H1 (cell line): ENCODE results near the gene MRTO4. TPM values are rescaled to one million over a fixed set of nuclear protein-coding genes. Genes with fewer than 3 reads are reported as not detected.

Source experiments
- ATF3 ChIP-seq: IDR thresholded peaks from 2 replicates; pipeline ENCODE4 v1.6.1; 2011; ENCODE audit warnings: low read depth, mild to moderate bottlenecking, low read length; ENCODE audit not compliant: insufficient read depth
- CHD1 ChIP-seq: IDR thresholded peaks from 2 replicates; pipeline ENCODE4 v1.6.1; 2012; ENCODE audit warnings: low read depth, low read length, improper control_type of control experiment
- CTBP2 ChIP-seq: IDR thresholded peaks from 2 replicates; pipeline ENCODE4 v1.7.0; 2011; ENCODE audit warnings: borderline replicate concordance, mild to moderate bottlenecking, moderate library complexity, mixed read lengths, low read length; ENCODE audit not compliant: insufficient read depth, insufficient read length
- JUND ChIP-seq: IDR thresholded peaks from 2 replicates; pipeline ENCODE4 v1.6.1; 2011; ENCODE audit warnings: mild to moderate bottlenecking, improper control_type of control experiment, low read length
- KDM1A ChIP-seq: fragments of 200-600, 300-600 bp; sonication (generic); IDR thresholded peaks from 2 replicates; pipeline ENCODE4 v1.7.1; 2016; ENCODE audit warnings: mild to moderate bottlenecking, low read length, borderline replicate concordance
- RAD21 ChIP-seq, 2 experiments: IDR thresholded peaks in 1 of 2; conservative IDR thresholded peaks in 1 of 2; 2 replicates each; pipeline ENCODE4 v1.6.1; 2011; ENCODE audit warnings: low read depth in 2 of 2, low read length in 2 of 2, improper control_type of control experiment in 1 of 2, inconsistent platforms in 1 of 2, mild to moderate bottlenecking in 1 of 2, moderate library complexity in 1 of 2
- SIX5 ChIP-seq: IDR thresholded peaks from 2 replicates; pipeline ENCODE4 v1.6.1; 2011; ENCODE audit warnings: mild to moderate bottlenecking, low read depth, low read length
- TEAD4 ChIP-seq: IDR thresholded peaks from 2 replicates; pipeline ENCODE4 v1.6.1; 2012; ENCODE audit warnings: low read depth, low read length, inconsistent platforms, mixed read lengths
- polyA plus RNA-seq, 7 experiments: library from polyadenylated mRNA; depleted of rRNA in 3 of 7; stranded (reverse) in 5 of 7; unstranded in 2 of 7; fragments of >200 nt in 5 of 7; fragments of 200-250 nt in 2 of 7; gene quantifications; 1 replicate in 5 of 7; 2 replicates in 1 of 7; 4 replicates in 1 of 7; pipeline versions ENCODE4 v1.2.1 to v1.2.3, GENCODE V29; 2011 to 2013; ENCODE audit warnings: missing spikeins in 2 of 7, mixed read lengths in 2 of 7
- total RNA-seq: library from RNA; stranded (reverse); fragmentation: NEBNext Ultra II Directional; extraction: Animal tissue kit (Norgen Biotek cat#: 25700); gene quantifications from 2 replicates; pipeline ENCODE4 v1.2.1, GENCODE V29; 2021

MRTO4 gene
- total and polyA plus RNA-seq, 2 of the 8 experiments (the other 6 are each of a cell fraction or from before 2014, with no cell fraction given) = 36.9 to 64.3 TPM

GRCh38 chr1:19222573-19222972 lies 29.0 kb upstream of the MRTO4 start (continued):
- TF ChIP-seq TEAD4 (no peak), CHD1 (no peak), ATF3 (no peak), JUND (no peak), SIX5 (no peak), CTBP2 (no peak), RAD21 (IDR thresholded peaks at IDR 0.05 in 1 of 2, conservative IDR thresholded peaks at IDR 0.05 in 1 of 2; ENCODE audit: low read depth in 2 of 2, low read length in 2 of 2) (no peak), KDM1A (no peak)
